Kidney epithelial cell (primary cell): ENCODE results near the gene RPL26. TPM values are rescaled to one million over a fixed set of nuclear protein-coding genes. Genes with fewer than 3 reads are reported as not detected.

Experiments used
- DNase-seq: peaks from one replicate; pipeline ENCODE4 v3.0.0-alpha.2; 2010; ENCODE audit warnings: low read depth
- H3K27me3 ChIP-seq: 2 replicates; pipeline ENCODE4 v1.6.0; 2011; ENCODE audit warnings: low read length; ENCODE audit not compliant: control insufficient read depth, insufficient read depth
- H3K36me3 ChIP-seq: 2 replicates; pipeline ENCODE4 v1.5.1; 2011; ENCODE audit warnings: low read length; ENCODE audit not compliant: control insufficient read depth, insufficient read depth
- H3K4me3 ChIP-seq: 2 replicates; pipeline ENCODE4 v1.5.1; 2011; ENCODE audit warnings: low read depth, mild to moderate bottlenecking, control low read depth, low read length
- total RNA-seq: library from RNA; depleted of rRNA; stranded (reverse); fragments of >200 nt; gene quantifications from 2 replicates; pipeline ENCODE4 v1.2.3, GENCODE V29; 2015
- TF ChIP-seq, protein P1 (sequence below): IDR thresholded peaks from 2 replicates; pipeline ENCODE4 v1.5.1; 2011; ENCODE audit warnings: mild to moderate bottlenecking, moderate library complexity, low read length, control low read depth, inconsistent platforms; ENCODE audit not compliant: insufficient read depth, poor library complexity, severe bottlenecking

RPL26 gene
- total RNA-seq, 1 donor from 2014 or later, result 6,972 TPM

DNA sequence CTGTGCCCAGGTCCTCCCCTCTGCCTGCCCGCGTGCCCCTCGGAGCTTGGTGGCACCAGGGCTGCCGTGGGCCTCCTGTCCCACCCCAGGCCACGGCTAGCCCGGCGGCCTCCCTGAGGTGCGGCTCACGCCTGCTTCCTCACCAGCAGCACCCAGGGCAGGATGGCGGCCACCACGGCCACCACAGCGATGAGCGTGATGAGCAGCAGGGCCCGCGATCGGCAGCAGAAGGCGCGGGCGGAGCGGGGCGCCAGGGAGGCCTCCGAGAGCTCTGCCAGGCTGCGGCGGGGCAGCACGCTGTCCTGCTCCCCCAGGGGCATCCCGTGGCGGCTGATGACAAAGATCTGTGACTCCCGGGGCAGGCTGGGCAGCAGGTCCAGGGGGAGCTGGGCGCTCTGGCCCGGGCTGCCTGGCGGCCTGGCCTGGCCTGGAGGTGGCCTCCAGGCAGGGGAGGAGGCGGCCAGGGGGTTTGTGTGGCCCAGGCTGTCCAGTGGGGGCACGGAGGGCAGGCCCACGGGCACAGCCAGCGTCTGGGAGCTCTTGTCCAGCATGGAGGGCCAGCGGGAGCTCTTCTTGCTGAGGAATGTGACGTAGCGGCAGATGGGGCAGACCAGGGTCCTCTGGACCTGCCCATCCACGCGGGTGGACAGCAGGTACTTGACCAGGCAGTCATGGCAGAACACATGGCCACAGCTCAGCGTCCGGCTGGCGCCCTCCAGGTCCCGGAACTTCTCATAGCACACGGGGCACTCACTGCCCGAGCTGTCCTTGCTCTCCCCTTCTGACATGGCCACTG lies 9.9 kb upstream of the RPL26 start:
- Histone ChIP-seq H3K27me3 (peaks cover 4% of the 10 kb centered on the region), H3K4me3 (no peak overlapping the region), H3K36me3 (no peaks in the 10 kb centered on the region)
- TF ChIP-seq, protein P1, sequence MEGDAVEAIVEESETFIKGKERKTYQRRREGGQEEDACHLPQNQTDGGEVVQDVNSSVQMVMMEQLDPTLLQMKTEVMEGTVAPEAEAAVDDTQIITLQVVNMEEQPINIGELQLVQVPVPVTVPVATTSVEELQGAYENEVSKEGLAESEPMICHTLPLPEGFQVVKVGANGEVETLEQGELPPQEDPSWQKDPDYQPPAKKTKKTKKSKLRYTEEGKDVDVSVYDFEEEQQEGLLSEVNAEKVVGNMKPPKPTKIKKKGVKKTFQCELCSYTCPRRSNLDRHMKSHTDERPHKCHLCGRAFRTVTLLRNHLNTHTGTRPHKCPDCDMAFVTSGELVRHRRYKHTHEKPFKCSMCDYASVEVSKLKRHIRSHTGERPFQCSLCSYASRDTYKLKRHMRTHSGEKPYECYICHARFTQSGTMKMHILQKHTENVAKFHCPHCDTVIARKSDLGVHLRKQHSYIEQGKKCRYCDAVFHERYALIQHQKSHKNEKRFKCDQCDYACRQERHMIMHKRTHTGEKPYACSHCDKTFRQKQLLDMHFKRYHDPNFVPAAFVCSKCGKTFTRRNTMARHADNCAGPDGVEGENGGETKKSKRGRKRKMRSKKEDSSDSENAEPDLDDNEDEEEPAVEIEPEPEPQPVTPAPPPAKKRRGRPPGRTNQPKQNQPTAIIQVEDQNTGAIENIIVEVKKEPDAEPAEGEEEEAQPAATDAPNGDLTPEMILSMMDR, result no peak
- no peak for DNase-seq

DNA sequence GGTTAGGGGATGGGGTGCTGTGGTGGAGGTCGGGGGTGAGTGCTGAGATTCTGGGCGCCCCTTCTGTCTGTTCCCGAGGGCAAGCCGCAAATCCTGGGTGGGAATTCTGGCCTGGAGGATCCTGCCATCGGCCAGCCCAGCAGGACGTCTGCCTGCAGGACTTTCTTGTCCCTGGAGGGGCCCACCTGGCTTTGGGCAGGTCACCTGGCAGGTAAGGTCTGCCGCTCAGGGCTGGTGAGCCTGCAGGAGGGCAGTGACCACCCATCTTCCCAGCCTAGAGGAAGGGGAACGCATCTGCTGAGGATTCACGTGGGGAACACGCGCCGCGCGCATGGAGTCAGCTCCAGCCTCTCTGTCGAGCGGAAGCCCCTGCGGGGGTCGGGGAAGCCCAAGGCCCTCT lies 9.3 kb upstream of the RPL26 start:
- no peaks in the 10 kb centered on the region for H3K27me3 ChIP-seq
- DNase-seq, result no peak

DNA sequence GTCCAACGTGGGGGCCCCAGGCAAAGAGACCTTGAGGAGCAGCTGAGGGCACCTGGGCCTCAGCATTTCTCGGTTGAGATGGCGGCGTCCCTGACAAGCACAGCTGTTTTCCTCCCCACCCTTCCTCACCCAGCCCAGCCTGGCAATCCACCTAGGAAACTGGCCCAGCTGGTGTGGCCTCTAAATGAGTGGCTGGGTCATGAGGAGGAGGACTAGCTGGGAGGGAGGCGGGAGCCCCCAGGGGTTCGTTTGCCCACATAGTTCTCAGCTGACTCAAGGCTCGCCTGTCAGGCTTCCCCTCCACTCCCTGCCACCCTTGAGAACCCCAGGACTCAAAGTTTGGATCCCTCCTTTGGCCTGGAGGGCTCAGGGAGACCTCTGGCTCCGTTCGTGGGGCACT lies 8.7 kb upstream of the RPL26 start:
- no peak overlapping the region for H3K4me3 ChIP-seq
- no peak for DNase-seq
- no peaks in the 10 kb centered on the region for H3K36me3 ChIP-seq
- no peaks in the 10 kb centered on the region for H3K27me3 ChIP-seq
- TF ChIP-seq, protein P1, result no peak

More for the DNA sequence above, 9.3 kb upstream of the RPL26 start:
- TF ChIP-seq, protein P1, result no peak
- no peaks in the 10 kb centered on the region for H3K36me3 ChIP-seq
- no peak overlapping the region for H3K4me3 ChIP-seq

DNA sequence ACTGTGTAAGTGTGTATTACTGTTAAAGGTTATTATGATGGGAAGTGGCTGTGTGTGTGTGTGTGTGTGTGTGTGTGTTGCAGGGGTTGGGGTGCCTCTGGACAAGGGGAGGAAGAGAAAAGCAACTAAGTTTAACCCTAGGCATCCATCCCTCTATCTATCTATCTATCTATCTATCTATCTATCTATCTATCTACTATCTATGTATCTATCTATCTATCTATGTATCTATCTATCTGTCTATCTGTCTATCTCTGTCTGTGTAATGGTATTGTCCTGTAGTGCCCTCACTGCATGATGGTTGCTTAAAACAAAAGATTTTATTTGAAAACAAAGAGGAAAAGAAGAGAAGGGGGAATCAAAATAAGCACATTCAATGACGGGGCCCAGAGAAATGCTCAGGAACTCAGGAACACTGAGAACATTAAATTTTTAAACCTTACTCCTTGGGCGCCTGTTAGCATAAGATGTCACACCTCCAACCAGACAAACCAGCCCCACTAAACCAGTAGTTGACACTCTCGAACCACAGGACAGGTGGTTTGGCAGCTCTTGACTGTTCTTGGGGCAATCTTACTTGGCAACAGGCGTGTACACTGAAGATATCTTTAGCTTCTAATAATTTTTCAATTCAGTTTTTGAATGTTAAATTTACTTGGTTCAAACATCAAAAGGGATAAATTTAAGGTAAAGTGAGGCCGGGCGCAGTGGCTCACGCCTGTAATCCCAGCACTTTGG lies 5.1 kb upstream of the RPL26 start:
- no peak for DNase-seq
- Histone ChIP-seq H3K27me3 (no peaks in the 10 kb centered on the region), H3K4me3 (no peak overlapping the region), H3K36me3 (no peaks in the 10 kb centered on the region)
- TF ChIP-seq, protein P1, result no peak

DNA sequence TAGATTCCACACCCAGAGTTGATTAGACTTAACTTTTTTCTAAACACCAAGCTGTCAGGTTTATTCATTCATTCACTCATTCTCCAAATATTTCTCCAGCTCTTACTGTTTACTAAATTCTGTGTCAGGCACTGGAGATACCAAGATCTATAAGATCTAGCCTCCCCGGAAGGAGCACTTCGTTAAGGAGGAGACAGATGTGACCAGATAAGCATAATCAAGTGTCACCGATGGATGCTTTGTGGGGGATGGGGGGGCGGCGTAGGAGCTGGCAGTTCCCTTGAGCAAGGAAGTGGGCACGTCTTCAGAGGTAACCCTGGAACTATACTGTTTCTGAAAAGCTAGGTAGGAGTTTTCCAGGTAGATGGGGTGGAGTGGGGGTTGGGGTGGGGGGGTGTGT lies 3.8 kb upstream of the RPL26 start:
- H3K36me3 ChIP-seq, result no peaks in the 10 kb centered on the region
- no peak for DNase-seq
- TF ChIP-seq, protein P1, result no peak
- H3K27me3 ChIP-seq, result no peaks in the 10 kb centered on the region
- no peak overlapping the region for H3K4me3 ChIP-seq
